GM18511 (cell line): ENCODE results near the gene SNAI1.

Experiments
- ATAC-seq: cut with Tn5 transposase; IDR thresholded peaks from one replicate; pipeline ENCODE4 v1.9.1; 2021; ENCODE audit warnings: mild to moderate bottlenecking, moderate library complexity; ENCODE audit not compliant: unreplicated experiment

Gene SNAI1

DNA sequence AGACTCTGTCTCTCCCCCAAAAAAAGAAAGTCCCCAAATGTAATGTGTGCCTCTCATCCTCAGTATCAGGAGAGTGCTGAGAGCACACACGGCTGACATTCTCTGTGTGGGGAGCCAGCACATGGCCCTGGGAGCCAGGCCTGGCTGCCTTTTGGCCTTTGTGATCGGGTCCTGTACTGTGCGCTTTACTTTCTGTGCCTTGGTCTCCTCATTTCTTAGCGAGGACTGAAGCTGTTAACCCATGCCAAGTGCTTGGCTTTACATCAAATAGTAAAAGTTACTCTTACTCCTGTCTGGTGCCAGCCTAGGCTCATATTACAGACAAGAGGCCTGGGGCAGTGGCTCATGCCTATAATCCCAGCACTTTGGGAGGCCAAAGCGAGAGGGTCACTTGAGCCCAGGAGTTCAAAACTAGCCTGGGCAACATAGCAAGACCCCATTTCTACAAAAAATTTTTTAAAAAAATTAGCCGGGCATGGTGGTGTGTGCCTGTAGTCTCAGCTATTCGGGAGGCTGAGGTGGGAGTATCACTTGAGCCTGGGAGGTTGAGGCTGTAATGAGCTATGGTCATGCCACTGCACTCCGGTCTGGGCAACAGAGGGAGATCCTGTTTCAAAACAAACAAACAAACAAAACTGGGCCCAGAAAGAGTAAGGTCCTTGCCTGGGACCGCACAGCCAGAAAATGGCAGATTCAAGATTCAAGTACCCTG, 50.3 kb downstream of the SNAI1 start:
- no peak for ATAC-seq

- no peak for ATAC-seq
Measured at GRCh38 chr20:50034567-50035180, 51.9 kb downstream of the SNAI1 start.

- no peak for ATAC-seq
Measured at GRCh38 chr20:50036703-50037102, 53.9 kb downstream of the SNAI1 start.

- no peak for ATAC-seq
Measured at GRCh38 chr20:50037123-50037522, 54.3 kb downstream of the SNAI1 start.

- ATAC-seq = no peak
Measured at GRCh38 chr20:50037575-50037974, 54.8 kb downstream of the SNAI1 start.

- ATAC-seq = no peak
Measured at GRCh38 chr20:50038169-50038568, 55.4 kb downstream of the SNAI1 start.
